Heart left ventricle (tissue), 13 donors: Measurements from ENCODE around the gene FXR1.
"Not testable (repeated sequence)": the region's sequence is repeated elsewhere in the genome, so short reads cannot be mapped to it uniquely, and the experiment has no call there.

Experiments used
- CTCF ChIP-seq, 12 donors: fragments of 200-600 bp; sonication (generic) in 4 of 12; IDR thresholded peaks; one replicate each; pipeline versions ENCODE4 v1.5.0 to v1.8.0; 2018 to 2022; ENCODE audit warnings: antibody characterized with exemption in 12 of 12, mild to moderate bottlenecking in 5 of 12
- POLR2A ChIP-seq, 2 donors: fragments of 450-650 bp; IDR thresholded peaks; one replicate each; pipeline ENCODE4 v1.6.1; 2017; ENCODE audit warnings: antibody characterized with exemption in 2 of 2, mild to moderate bottlenecking in 2 of 2, moderate library complexity in 2 of 2
- donor health status: ischemic (EF 13 %, LVEDD 7.1; RV severe dilation, severe dysfunction).
- donor health status: DM: no; HTN: yes; CAD: no.
- donor health status: DM: no; HTN: no; CAD: no.
- donor health status: ischemic (EF 25% LVEDD 6.9; RV normal size, moderate dysfunction).
- donor health status: ischemic (EF 25% LVEDD 5.7; RV mildly dilated, moderate dysfunction).
- donor health status: ischemic (EF 35%, LVEDD 5.7; RV mildly dilated, moderate dysfunction).
- donor health status: nonischemic (EF 11% LVEDD 7.7; RV severe dilation, severe dysfunction).
- donor health status: DM: yes; HTN: yes; CAD: no.
- donor health status: PGD.
- donor health status: ischemic (EF 29% LVEDD 5.4; RV normal size, mild dysfunction).
- donor health status: nonischemic (EF 23%, LVEDD 6.1; RV moderate dilation, normal function).

GRCh38 chr3:180872430-180872829 is 40.0 kb upstream of the FXR1 start:
- TF ChIP-seq POLR2A, CTCF (IDR thresholded peaks at IDR 0.05): not testable (repeated sequence)
